Cerebellar cortex (tissue), 1 donor: ENCODE results near the gene DCLK2.
A peak's percentile ranks its signal among the peaks of the same experiment; 100 is the strongest.

Experiments
- DNase-seq: peaks from one replicate; pipeline ENCODE4 v3.0.0-alpha.2; 2015; ENCODE audit warnings: low spot score

The DCLK2 gene

GRCh38 chr4:150268444-150268843 is 190.2 kb downstream of the DCLK2 start:
- DNase-seq: no peak

- no peak for DNase-seq
Observed at GRCh38 chr4:150278206-150278605, 200.0 kb downstream of the DCLK2 start.

DNA sequence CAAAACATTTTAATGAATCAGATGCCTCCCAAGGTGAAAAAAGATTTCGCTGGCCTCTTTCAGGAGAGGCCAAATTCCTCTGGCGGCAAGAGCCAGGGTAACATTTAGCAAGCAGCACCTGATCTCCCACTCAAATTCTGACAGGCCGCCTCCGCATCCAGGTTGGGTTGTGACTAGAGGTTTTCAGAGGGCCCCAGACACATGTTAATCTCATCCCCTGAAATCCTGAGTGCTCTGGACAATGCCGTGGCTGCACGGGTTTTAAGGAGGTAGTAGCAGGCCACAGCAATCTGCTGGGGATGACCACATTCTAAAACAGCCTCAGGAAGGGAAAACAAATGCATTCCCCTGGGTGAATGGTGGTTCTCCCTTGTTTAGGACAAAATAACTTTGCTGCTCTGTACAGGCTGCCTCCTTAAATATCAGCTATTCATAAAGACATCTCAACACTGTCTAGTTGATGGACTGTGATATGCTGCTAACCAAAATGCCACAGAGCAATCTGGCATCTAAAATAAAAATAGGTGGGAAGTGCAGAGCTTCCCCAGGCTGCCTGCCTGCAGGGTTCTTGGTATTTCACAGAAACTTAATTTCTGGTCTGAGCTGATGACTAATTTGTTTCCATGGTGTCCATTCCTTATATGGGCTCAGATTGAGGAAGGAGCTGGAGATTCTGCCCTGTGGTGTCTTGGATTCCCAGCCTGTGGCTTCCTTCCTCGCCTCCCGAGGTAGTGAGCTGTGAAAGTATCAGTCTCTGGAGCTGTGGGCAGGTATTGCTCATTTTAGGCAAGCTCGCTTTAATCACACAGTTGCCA is 202.0 kb downstream of the DCLK2 start:
- no peak for DNase-seq

- DNase-seq: no peak
Observed at GRCh38 chr4:150280975-150281374, 202.7 kb downstream of the DCLK2 start.

DNA sequence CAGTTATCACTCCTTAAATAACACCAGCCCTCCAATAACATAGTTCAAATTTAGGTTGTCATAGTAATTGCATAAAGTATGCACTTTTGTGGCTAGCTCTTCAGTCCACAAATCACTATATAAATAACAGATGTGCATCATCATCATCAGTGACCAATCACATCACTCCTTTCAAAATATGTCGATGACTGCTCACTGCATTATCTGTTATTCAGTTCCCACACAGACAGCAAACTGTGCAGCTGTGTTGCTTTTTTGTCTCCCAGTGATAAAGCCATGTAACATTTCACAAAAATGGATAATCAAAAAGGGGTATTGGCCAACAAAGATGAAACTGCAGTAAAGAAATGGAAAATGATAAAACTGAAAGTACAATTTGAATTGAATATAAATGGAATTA is 205.4 kb downstream of the DCLK2 start:
- DNase-seq: no peak

GRCh38 chr4:150286656-150287055 is 208.4 kb downstream of the DCLK2 start:
- DNase-seq: no peak

DNA sequence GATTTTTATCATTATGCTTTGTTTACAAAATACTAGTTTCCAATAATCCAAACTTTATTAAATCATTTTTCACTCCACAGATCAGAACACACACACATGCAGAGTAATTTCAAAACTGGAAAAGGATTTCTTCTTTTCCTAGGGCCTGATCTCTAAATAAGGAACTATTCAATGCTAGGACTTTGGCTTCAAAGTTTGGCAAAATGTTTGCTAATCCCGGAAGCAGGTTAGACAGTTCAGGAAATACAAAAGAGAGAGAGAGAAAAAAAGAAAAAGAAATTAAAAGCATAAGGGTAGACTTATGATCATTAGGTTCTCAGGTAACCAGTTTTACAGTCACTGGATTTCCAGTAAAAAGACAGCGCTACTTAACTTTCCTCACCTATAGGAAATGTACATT is 211.0 kb downstream of the DCLK2 start:
- DNase-seq: no peak

DNA sequence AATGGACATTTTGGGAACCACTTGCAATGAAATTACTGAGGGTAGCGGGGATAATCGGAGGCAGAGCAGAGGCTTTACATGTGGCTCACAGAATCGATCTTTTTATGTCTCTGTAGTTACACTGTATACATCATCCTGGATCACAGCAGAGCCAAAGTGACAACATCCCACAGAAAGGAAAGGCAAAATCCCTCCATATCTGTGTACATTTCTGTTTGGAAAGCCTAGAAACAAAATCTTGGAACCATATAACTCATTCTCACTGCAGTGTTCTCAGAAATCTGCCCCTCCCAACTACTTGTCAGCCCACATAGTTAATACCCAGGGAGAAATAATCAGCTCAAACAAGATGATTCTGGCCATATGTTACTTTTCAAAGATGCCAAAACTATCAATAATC is 211.6 kb downstream of the DCLK2 start:
- DNase-seq: no peak

DNA sequence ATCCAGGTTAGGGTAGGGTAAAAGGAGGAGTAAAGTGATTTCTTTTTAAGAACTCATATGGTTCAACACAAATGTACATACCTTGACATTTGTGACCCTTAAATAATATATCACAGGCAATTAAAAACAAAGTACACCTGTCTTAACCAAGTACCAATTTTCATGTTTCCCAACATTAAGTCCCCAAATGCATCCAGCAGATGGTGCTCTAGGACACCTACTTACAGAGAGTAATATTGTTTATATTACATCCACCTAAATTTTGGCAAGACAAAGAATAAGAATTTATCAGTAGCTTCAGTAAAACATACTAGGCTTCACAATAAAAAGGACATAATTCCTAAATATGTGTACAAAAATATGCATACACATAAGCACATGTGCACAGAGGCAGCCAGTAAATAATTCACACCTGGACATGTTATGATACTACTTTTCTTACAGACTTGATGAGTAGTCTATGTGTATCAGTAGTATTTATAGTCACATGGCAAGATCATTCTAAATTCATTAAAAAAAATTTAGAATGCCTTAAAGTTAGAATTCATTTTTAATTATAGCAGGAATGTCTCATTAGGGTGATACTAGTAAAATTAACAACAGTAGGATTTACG is 219.7 kb downstream of the DCLK2 start:
- DNase-seq: peak; percentile 67

DNA sequence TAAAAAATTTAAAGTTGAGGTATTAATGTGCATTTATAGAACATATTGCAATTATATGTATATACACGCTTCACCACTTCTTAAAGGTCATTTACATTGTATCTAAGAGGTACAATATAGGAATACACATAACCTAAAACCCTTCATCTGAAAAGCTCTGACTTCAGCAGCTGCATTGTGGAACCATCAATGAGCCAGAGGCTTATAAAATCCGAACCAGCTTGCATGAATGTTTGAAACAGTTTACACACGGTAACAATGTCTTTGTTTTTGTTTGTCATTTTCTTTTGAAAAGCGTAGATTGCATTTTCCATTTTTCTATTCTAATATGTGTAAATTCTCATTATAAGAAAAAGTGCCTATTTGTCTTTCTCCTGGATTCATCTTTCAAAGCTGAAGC is 221.6 kb downstream of the DCLK2 start:
- DNase-seq: no peak

GRCh38 chr4:150302553-150302952 is 224.3 kb downstream of the DCLK2 start:
- no peak for DNase-seq

- no peak for DNase-seq
Observed at GRCh38 chr4:150305995-150306394, 227.8 kb downstream of the DCLK2 start.

- no peak for DNase-seq
Observed at GRCh38 chr4:150306719-150307118, 228.5 kb downstream of the DCLK2 start.
